ENCODE measurements around the gene NFS1. TPM values are rescaled to one million over a fixed set of nuclear protein-coding genes. Genes with fewer than 3 reads are reported as not detected.

The NFS1 gene
- total RNA-seq, 1 experiment from 2014 or later: 69.8 TPM

DNA sequence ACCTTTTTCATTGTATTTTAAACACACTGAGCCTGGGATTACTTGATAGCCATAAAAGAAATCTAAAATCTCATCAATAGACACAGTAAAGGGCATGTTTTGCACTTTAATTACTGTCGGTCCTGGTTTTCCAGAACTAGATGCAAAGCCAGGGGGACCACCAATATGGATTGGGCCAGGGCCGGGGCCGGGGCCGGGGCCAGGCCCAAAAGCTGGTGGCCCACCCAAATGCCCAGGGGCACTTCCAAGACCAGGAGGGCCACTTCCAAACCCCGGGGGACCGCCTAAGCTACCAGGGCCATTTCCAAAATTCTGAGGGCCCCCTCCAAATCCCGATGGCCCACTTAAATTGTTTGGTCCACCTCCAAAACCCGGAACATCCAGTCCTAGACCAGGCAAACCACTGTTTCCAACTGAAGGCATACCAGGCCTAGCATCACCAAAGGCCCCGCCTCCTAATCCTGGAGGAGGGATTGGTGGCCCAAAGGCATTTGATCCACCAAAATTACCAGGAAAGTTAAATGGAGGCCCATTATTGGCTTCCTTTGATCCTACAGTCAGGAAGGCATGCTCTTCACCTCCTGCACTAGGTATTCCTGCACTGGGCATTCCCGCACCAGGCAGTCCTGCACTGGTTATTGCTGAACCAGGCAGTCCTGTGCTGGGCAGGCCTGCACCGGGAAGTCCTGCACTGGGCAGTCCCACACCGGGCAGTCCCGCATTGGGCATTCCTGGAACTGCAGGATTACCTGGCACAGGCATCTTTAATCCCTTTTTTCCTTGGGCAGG is 46.3 kb downstream of the NFS1 start:
- Mint-ChIP-seq H3K27me3 (ENCODE audit: insufficient read depth, unreplicated experiment) (no peaks in the 10 kb centered on the region), H3K36me3 (ENCODE audit: insufficient read depth, unreplicated experiment) (peaks cover 44% of the 10 kb centered on the region), H3K4me3 (ENCODE audit: unreplicated experiment) (no peak overlapping the region), H3K9me3 (ENCODE audit: unreplicated experiment) (no peaks in the 10 kb centered on the region), H3K27ac (ENCODE audit: unreplicated experiment) (no peak overlapping the region), H3K4me1 (ENCODE audit: low read depth, unreplicated experiment) (peaks cover 13% of the 10 kb centered on the region)
- Histone ChIP-seq H3K9me3 (no peaks in the 10 kb centered on the region), H3K27me3 (replicated peaks; ENCODE audit: control insufficient read depth, insufficient read depth, low read length) (no peaks in the 10 kb centered on the region), H3K4me1 (no peaks in the 10 kb centered on the region), H3K36me3 (ENCODE audit: control insufficient read depth, insufficient read depth, low read length) (peaks cover 11% of the 10 kb centered on the region), H3K4me3 (ENCODE audit: low read depth, low read length) (no peak overlapping the region)
- TF ChIP-seq, protein P1, sequence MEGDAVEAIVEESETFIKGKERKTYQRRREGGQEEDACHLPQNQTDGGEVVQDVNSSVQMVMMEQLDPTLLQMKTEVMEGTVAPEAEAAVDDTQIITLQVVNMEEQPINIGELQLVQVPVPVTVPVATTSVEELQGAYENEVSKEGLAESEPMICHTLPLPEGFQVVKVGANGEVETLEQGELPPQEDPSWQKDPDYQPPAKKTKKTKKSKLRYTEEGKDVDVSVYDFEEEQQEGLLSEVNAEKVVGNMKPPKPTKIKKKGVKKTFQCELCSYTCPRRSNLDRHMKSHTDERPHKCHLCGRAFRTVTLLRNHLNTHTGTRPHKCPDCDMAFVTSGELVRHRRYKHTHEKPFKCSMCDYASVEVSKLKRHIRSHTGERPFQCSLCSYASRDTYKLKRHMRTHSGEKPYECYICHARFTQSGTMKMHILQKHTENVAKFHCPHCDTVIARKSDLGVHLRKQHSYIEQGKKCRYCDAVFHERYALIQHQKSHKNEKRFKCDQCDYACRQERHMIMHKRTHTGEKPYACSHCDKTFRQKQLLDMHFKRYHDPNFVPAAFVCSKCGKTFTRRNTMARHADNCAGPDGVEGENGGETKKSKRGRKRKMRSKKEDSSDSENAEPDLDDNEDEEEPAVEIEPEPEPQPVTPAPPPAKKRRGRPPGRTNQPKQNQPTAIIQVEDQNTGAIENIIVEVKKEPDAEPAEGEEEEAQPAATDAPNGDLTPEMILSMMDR (IDR thresholded peaks at IDR 0.05; ENCODE audit: insufficient read depth in 1 of 2, low read depth in 1 of 2, low read length in 1 of 2, severe bottlenecking in 1 of 2, unreplicated experiment in 1 of 2): no peak
- no peak for DNase-seq
- intact Hi-C loops (cut with micrococcal nuclease; ENCODE audit: unreplicated experiment): no loop called here
- ChIA-PET CTCF (no interaction called here), POLR2A (interaction anchor here (1.5 kb wide), 1 partner anchor 11 kb away, joined by 8 read pairs; the partner anchor contains the start of genes CPNE1 and RBM12)
- no TSS peak for BruUV-seq (replicated peaks)

DNA sequence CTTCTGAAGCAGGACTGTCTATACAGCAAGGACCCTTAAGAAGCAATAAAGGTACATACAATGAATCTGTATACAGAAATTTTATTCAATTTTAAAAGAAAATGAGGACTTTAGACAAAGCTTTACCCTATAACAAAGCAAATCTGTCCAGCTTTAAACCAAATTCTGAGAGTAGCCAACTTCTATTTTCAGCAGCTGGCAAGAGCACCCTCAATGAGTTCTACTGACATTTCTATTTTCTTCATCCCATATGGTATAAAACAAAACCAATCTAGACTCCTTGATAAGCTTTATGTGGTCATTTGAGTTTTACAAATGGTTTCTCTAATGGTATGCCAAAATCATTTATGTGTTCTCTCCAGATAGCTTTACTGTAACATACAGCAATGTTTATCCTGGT is 47.2 kb downstream of the NFS1 start:
- peaks cover 11% of the 10 kb centered on the region for H3K36me3 ChIP-seq (ENCODE audit: control insufficient read depth, insufficient read depth, low read length)
- BruUV-seq (replicated peaks): no TSS peak
- POLR2A ChIA-PET: interaction anchor here (1.5 kb wide), 1 partner anchor 12 kb away, joined by 8 read pairs; the partner anchor contains the start of genes CPNE1 and RBM12

DNA sequence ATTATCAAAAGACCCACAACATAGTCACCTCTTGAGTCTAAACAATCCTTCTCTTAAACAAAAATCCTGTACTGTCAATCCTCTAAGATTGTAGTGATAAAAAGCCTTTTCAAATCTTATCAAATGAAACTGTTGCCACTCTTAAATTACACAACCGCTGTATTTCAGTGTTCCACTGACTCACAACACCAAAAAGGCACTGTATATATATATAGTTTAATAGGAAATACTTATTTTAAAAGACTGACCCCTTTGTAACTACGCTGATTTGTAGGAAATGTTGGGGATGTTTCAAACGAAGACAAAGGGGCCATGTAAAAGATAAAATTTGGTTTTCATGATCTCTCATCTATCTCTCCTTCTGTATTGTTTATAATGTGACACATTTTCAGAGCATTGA is 48.5 kb downstream of the NFS1 start:
- BruUV-seq (replicated peaks): no TSS peak
- H3K27me3 ChIP-seq (replicated peaks; ENCODE audit: control insufficient read depth, insufficient read depth, low read length): no peaks in the 10 kb centered on the region
- Mint-ChIP-seq H3K27me3 (ENCODE audit: insufficient read depth, unreplicated experiment) (no peaks in the 10 kb centered on the region), H3K36me3 (ENCODE audit: insufficient read depth, unreplicated experiment) (peaks cover 38% of the 10 kb centered on the region), H3K4me3 (ENCODE audit: unreplicated experiment) (no peak overlapping the region), H3K27ac (ENCODE audit: unreplicated experiment) (no peak overlapping the region), H3K9me3 (ENCODE audit: unreplicated experiment) (no peaks in the 10 kb centered on the region), H3K4me1 (ENCODE audit: low read depth, unreplicated experiment) (peaks cover 6% of the 10 kb centered on the region)
- intact Hi-C loops (cut with micrococcal nuclease; ENCODE audit: unreplicated experiment): no loop called here
- TF ChIP-seq, protein P1 (IDR thresholded peaks at IDR 0.05; ENCODE audit: insufficient read depth in 1 of 2, low read depth in 1 of 2, low read length in 1 of 2, severe bottlenecking in 1 of 2, unreplicated experiment in 1 of 2): no peak
- no peak overlapping the region for H3K4me3 ChIP-seq (ENCODE audit: low read depth, low read length)
- DNase-seq: no peak
- no peaks in the 10 kb centered on the region for H3K9me3 ChIP-seq
- POLR2A ChIA-PET: no interaction called here
- no peaks in the 10 kb centered on the region for H3K4me1 ChIP-seq
- H3K36me3 ChIP-seq (ENCODE audit: control insufficient read depth, insufficient read depth, low read length): peaks cover 11% of the 10 kb centered on the region
- CTCF ChIA-PET: no interaction called here

More for the DNA sequence above, 47.2 kb downstream of the NFS1 start:
- Histone ChIP-seq H3K9me3 (no peaks in the 10 kb centered on the region), H3K27me3 (replicated peaks; ENCODE audit: control insufficient read depth, insufficient read depth, low read length) (no peaks in the 10 kb centered on the region), H3K4me1 (no peaks in the 10 kb centered on the region), H3K4me3 (ENCODE audit: low read depth, low read length) (no peak overlapping the region)
- H3K4me3 Mint-ChIP-seq (ENCODE audit: unreplicated experiment): no peak overlapping the region
- intact Hi-C loops (cut with micrococcal nuclease; ENCODE audit: unreplicated experiment): no loop called here
- H3K9me3 Mint-ChIP-seq (ENCODE audit: unreplicated experiment): no peaks in the 10 kb centered on the region
- H3K36me3 Mint-ChIP-seq (ENCODE audit: insufficient read depth, unreplicated experiment): peaks cover 46% of the 10 kb centered on the region
- H3K27ac Mint-ChIP-seq (ENCODE audit: unreplicated experiment): no peak overlapping the region
- no peak for DNase-seq
- TF ChIP-seq, protein P1 (IDR thresholded peaks at IDR 0.05; ENCODE audit: insufficient read depth in 1 of 2, low read depth in 1 of 2, low read length in 1 of 2, severe bottlenecking in 1 of 2, unreplicated experiment in 1 of 2): no peak
- CTCF ChIA-PET: no interaction called here
- no peaks in the 10 kb centered on the region for H3K27me3 Mint-ChIP-seq (ENCODE audit: insufficient read depth, unreplicated experiment)
- peaks cover 7% of the 10 kb centered on the region for H3K4me1 Mint-ChIP-seq (ENCODE audit: low read depth, unreplicated experiment)
